ENCODE data around the gene GAB2.

- TF ChIP-seq TAF1 (IDR thresholded peaks at IDR 0.05; ENCODE audit: borderline replicate concordance, insufficient read depth, low read length) (no peak), POLR2AphosphoS5 (IDR thresholded peaks at IDR 0.05; ENCODE audit: low read depth, low read length) (no peak), REST (IDR thresholded peaks at IDR 0.05; ENCODE audit: insufficient read depth in 1 of 2, low read depth in 2 of 2, low read length in 2 of 2) (no peak), SIN3A (IDR thresholded peaks at IDR 0.05; ENCODE audit: borderline replicate concordance, insufficient read depth, low read length) (no peak), FOXP2 (optimal IDR thresholded peaks at IDR 0.05; ENCODE audit: borderline replicate concordance, extremely low read depth, extremely low read length, insufficient read depth) (no peak)
These were observed 192.7 kb downstream of the GAB2 start for GRCh38 chr11:78224906-78225420.
